ENCODE data around the gene TSSC4. TPM values are rescaled to one million over a fixed set of nuclear protein-coding genes. Genes with fewer than 3 reads are reported as not detected.

Gene TSSC4
- total and polyA plus RNA-seq, 9 of the 15 experiments (the other 6 are each of a cell fraction or from before 2014, with no cell fraction given): 0.41 to 54.2 (median 11.0) TPM

GRCh38 chr11:2418693-2419360, 18.3 kb downstream of the TSSC4 start:
- CTCF ChIA-PET (ENCODE audit: low intra/inter-chr PET ratio): interaction anchor here (0.6 to 4.3 kb wide), 6 partner anchors 113 to 259 kb away, joined by 3 to 85 read pairs (median 8); no protein-coding TSS in a partner anchor
- BruUV-seq (replicated peaks): no TSS peak
- no peak overlapping the region for H3K4me2 ChIP-seq (ENCODE audit: insufficient read depth, low read length)
- no peaks in the 10 kb centered on the region for H3K79me2 ChIP-seq (ENCODE audit: control insufficient read depth, insufficient read depth, low read length)
- TF ChIP-seq USF2 (CRISPR knock-in tag; IDR thresholded peaks at IDR 0.05) (peak; percentile 44), CREBBP (IDR thresholded peaks at IDR 0.05; ENCODE audit: low read depth, low read length) (no peak), ZNF212 (CRISPR knock-in tag; IDR thresholded peaks at IDR 0.05) (no peak), CREM (IDR thresholded peaks at IDR 0.05; ENCODE audit: low read depth) (no peak)
- H3K9me3 ChIP-seq (replicated peaks; ENCODE audit: control insufficient read depth, insufficient read depth, low read depth, low read length): no peaks in the 10 kb centered on the region
- peaks cover 0 to 60% of the 10 kb centered on the region in 2 experiments; a peak in 3 of 5 replicates for H3K4me1 ChIP-seq (replicated peaks in 1 of 2; ENCODE audit: control insufficient read depth in 2 of 2, insufficient read depth in 2 of 2, low read length in 2 of 2)
- no peak for FAIRE-seq
- peak overlapping the region in 1 of 2 experiments; percentile 7; a peak in 1 of 4 replicates for H3K9ac ChIP-seq (ENCODE audit: insufficient read depth in 1 of 2, low read depth in 2 of 2, low read length in 2 of 2)
- POLR2A ChIA-PET: interaction anchor here (0.7 to 4.3 kb wide), 6 partner anchors 10 to 255 kb away, joined by 3 to 24 read pairs (median 4); partner anchors contain the start of gene CD81
- DNase-seq (ENCODE audit: extremely low read depth in 1 of 4, low spot score in 3 of 4): no peak
- ATAC-seq: no peak
- H3K36me3 ChIP-seq (ENCODE audit: control insufficient read depth, insufficient read depth, low read length): no peaks in the 10 kb centered on the region
- H3K9me1 ChIP-seq (ENCODE audit: control insufficient read depth, insufficient read depth, low read length): peaks cover 2% of the 10 kb centered on the region
- peaks cover 5 to 62% of the 10 kb centered on the region in 2 experiments; a peak in 4 of 5 replicates for H3K27me3 ChIP-seq (ENCODE audit: control insufficient read depth in 2 of 2, insufficient read depth in 2 of 2, low read length in 2 of 2)
- peaks cover 16% of the 10 kb centered on the region; the same call in 1 of the 2 replicates for H4K20me1 ChIP-seq (replicated peaks; ENCODE audit: control insufficient read depth, insufficient read depth, low read length)
- H3K27ac ChIP-seq (ENCODE audit: extremely low read depth, low read depth, low read length): no peak overlapping the region
- H2AFZ ChIP-seq (ENCODE audit: low read depth, low read length): no peak overlapping the region
- WGBS (ENCODE audit: insufficient coverage, low coverage, missing lambda C conversion rate): 37% methylated on average over 18 of the region's 21 CpGs
- in situ Hi-C loops (cut with MboI): loop anchor here (5.0 kb wide), 2 partner anchors 107 to 217 kb away; no protein-coding TSS in a partner anchor
- H3K4me3 ChIP-seq: no peak overlapping the region
- intact Hi-C loops (cut with micrococcal nuclease): loop anchor here (1.0 kb wide), 2 partner anchors 114 to 222 kb away; no protein-coding TSS in a partner anchor

Data from K562 (cell line).